Measurements from ENCODE around the gene FGF19.
A peak's percentile ranks its signal among the peaks of the same experiment; 100 is the strongest.

The FGF19 gene

DNA sequence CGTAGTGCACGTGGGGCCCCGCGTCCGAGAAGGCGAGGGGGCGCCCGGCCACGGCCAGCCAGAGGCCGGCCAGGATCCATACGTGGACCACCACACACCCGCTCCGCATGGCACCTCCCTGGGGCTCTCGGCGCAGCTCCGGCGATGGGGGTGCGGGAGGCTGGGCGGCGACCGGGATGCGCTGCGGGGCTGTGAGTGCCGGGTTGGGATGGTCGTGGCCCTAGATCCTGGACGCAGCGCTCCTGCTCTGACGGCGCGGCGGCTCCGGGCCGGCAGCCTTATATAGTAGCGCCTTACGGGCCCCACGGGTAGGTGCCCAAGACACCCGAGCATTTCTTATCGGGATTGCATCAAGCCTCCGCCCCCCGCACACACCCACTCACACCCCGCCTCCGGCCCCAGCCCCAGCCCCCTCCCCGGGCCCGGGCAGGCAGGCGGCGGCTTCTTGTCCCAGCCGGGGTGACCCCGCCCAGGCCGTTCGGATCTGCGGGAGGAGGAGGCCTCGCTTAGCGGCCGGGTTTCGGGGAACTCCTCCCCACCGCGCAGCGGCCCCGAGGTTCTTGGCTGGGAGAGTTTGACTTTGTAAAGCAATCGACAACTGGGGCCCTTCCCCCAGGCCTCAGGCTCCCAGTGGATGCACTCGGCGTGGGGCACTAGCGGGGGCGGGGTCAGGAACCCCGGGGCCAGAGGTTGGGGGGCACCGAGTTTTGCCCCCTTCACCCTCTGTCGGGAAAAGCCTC is at the start of gene FGF19:
Gene FGF19, minus strand, starts transcription at position 255 of the 740 bp plus-strand sequence. Its CDS starts 146 bp downstream, at position 109.
- no peak for TF ChIP-seq CTCF (IDR thresholded peaks at IDR 0.05; ENCODE audit: extremely low read depth, missing control alignments)
- DNase-seq (ENCODE audit: low spot score) = peak; percentile 50

GRCh38 chr11:69752890-69753289 is 49.1 kb upstream of the FGF19 start:
- TF ChIP-seq CTCF (IDR thresholded peaks at IDR 0.05; ENCODE audit: extremely low read depth, missing control alignments) = no peak
- DNase-seq (ENCODE audit: low spot score) = no peak

- no peak for DNase-seq (ENCODE audit: low spot score)
- no peak for TF ChIP-seq CTCF (IDR thresholded peaks at IDR 0.05; ENCODE audit: extremely low read depth, missing control alignments)
Observed at GRCh38 chr11:69750875-69751597, 47.2 kb upstream of the FGF19 start.

GRCh38 chr11:69750108-69750850 is 46.5 kb upstream of the FGF19 start:
- TF ChIP-seq CTCF (IDR thresholded peaks at IDR 0.05; ENCODE audit: extremely low read depth, missing control alignments) = no peak
- no peak for DNase-seq (ENCODE audit: low spot score)

DNA sequence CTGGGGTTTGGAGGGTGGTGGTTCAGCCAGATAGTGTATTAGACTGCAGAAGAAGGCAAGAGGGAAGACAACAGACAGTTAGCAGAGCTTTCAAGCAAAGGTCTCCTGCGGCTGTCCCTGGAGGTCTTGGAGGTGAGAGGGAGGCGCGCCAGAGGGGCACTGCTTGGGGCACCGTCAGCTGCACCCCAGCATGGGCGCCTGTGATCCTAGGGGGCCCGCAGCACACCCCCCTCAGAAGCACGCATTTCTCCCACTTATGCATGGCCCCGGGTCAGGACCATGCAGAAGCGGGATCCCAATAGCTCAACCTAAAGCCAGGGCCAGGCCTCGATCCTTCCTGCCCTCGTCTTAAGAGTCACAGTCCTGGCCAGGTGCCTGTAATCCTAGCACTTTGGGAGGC is 44.8 kb upstream of the FGF19 start:
- no peak for DNase-seq (ENCODE audit: low spot score)
- TF ChIP-seq CTCF (IDR thresholded peaks at IDR 0.05; ENCODE audit: extremely low read depth, missing control alignments) = no peak

GRCh38 chr11:69746752-69747742 is 43.2 kb upstream of the FGF19 start:
- no peak for DNase-seq (ENCODE audit: low spot score)
- TF ChIP-seq CTCF (IDR thresholded peaks at IDR 0.05; ENCODE audit: extremely low read depth, missing control alignments) = no peak
